Neural crest cell (in vitro differentiated cells): Measurements from ENCODE around the gene CD209. TPM values are rescaled to one million over a fixed set of nuclear protein-coding genes. Genes with fewer than 3 reads are reported as not detected.
A peak's percentile ranks its signal among the peaks of the same experiment; 100 is the strongest.

Experiments
- DNase-seq: peaks from one replicate; pipeline ENCODE4 v3.0.0; 2021; ENCODE audit warnings: low read depth, mixed read lengths, low spot score
- H3K27ac Mint-ChIP-seq: one replicate; pipeline ENCODE4 v1.8.0; 2021; ENCODE audit warnings: mild to moderate bottlenecking, mixed read lengths; ENCODE audit not compliant: unreplicated experiment
- H3K27me3 Mint-ChIP-seq: 2 replicates; pipeline ENCODE4 v1.8.0; 2021; ENCODE audit warnings: low read depth, mild to moderate bottlenecking, mixed read lengths
- H3K36me3 Mint-ChIP-seq: 2 replicates; pipeline ENCODE4 v1.8.0; 2021; ENCODE audit warnings: low read depth, mild to moderate bottlenecking, mixed read lengths
- H3K4me1 Mint-ChIP-seq: 2 replicates; pipeline ENCODE4 v1.8.0; 2021; ENCODE audit warnings: mixed read lengths
- H3K4me3 Mint-ChIP-seq: one replicate; pipeline ENCODE4 v1.8.0; 2021; ENCODE audit warnings: mild to moderate bottlenecking, mixed read lengths
- H3K9me3 Mint-ChIP-seq: 2 replicates; pipeline ENCODE4 v1.8.0; 2021; ENCODE audit warnings: mixed read lengths
- total RNA-seq: library from RNA; stranded (reverse); gene quantifications from 2 replicates; pipeline ENCODE4 v1.2.1, GENCODE V29; 2021
- TF ChIP-seq, protein P1 (sequence below): fragments of 200-600 bp; sonication (generic); conservative IDR thresholded peaks from 2 replicates; pipeline ENCODE4 v1.5.0; 2021; ENCODE audit warnings: antibody characterized with exemption, mild to moderate bottlenecking

CD209 gene
- total RNA-seq, 1 donor from 2014 or later, result not detected

DNA sequence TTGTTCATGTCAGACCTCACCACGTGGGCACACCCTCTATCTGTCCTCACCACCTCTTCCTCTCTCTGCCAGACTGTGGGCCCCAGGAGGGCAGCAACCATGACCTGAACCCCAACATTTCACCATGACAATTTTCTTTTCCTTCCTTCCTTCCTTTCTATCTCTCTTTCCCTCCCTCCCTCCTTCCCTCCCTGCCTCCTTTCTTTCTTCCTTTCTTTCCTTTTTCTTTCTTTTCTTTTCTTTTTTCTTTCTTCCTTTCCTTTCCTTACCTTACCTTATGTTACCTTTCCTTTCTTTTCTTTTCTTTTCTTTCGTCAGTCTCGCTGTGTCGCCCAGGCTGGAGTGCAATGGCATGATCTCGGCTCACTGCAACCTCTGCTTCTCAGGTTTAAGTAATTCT, 36.7 kb downstream of the CD209 start:
- no peak overlapping the region for H3K27ac Mint-ChIP-seq
- no peak for DNase-seq
- H3K4me3 Mint-ChIP-seq, result no peak overlapping the region
- H3K36me3 Mint-ChIP-seq, result no peaks in the 10 kb centered on the region
- H3K4me1 Mint-ChIP-seq, result no peaks in the 10 kb centered on the region
- TF ChIP-seq, protein P1, sequence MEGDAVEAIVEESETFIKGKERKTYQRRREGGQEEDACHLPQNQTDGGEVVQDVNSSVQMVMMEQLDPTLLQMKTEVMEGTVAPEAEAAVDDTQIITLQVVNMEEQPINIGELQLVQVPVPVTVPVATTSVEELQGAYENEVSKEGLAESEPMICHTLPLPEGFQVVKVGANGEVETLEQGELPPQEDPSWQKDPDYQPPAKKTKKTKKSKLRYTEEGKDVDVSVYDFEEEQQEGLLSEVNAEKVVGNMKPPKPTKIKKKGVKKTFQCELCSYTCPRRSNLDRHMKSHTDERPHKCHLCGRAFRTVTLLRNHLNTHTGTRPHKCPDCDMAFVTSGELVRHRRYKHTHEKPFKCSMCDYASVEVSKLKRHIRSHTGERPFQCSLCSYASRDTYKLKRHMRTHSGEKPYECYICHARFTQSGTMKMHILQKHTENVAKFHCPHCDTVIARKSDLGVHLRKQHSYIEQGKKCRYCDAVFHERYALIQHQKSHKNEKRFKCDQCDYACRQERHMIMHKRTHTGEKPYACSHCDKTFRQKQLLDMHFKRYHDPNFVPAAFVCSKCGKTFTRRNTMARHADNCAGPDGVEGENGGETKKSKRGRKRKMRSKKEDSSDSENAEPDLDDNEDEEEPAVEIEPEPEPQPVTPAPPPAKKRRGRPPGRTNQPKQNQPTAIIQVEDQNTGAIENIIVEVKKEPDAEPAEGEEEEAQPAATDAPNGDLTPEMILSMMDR, result no peak
- no peaks in the 10 kb centered on the region for H3K9me3 Mint-ChIP-seq
- peaks cover 19% of the 10 kb centered on the region for H3K27me3 Mint-ChIP-seq

DNA sequence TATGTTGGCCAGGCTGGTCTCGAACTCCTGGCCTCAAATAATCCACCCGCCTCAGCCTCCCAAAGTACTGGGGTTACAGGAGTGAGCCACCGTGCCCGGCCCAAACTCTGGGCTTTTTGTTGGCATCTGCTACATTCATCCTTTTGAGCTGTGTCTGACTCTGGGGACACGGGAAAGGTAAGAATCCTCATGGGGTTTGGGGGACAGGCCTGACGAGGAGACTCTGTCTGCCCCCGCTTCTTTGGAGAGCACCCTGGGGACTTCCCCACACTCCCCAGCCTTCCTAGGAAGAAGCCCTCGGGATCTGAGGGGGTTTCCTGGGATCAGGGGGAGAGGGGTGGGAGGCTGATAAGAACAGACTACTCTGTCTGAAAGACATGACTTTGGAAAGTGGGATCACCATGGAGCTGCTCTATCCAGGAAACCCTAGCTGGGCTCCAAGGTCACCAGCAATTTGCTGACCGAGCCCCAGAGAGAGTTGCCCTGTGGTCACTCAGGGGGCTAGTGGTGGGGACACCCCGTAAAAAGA, 37.3 kb downstream of the CD209 start:
- no peak overlapping the region for H3K4me3 Mint-ChIP-seq
- DNase-seq, result no peak
- no peaks in the 10 kb centered on the region for H3K36me3 Mint-ChIP-seq
- peaks cover 23% of the 10 kb centered on the region for H3K27me3 Mint-ChIP-seq
- TF ChIP-seq, protein P1, result no peak
- H3K4me1 Mint-ChIP-seq, result no peaks in the 10 kb centered on the region
- no peak overlapping the region for H3K27ac Mint-ChIP-seq
- no peaks in the 10 kb centered on the region for H3K9me3 Mint-ChIP-seq

DNA sequence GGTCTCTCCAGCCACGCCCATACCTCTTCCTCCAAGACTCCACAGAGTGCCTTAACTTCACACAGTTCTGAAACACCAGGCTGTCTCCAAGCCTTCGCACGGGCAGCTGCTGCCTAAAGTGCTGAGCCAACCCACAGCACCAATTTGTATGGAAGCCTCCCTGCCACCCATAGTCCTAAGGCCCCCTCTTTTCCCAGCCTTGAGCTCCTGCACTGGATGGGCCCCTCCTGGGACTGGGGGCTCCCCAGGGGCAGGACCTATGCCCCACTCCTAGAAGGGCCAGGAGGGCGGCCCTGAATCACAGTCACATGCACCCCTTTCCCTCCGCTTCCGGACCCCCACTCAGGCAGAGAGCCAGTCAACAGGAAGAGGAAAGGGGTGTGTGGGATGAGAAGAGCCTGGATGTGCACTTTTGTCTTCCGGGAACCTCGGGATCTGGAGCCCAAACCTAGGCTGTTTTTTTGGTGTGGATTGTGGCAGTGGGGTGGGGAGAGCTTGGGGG, 40.3 kb downstream of the CD209 start:
- DNase-seq, result no peak
- TF ChIP-seq, protein P1, result no peak
- H3K4me3 Mint-ChIP-seq, result no peak overlapping the region
- H3K27me3 Mint-ChIP-seq, result peaks cover 39% of the 10 kb centered on the region
- no peaks in the 10 kb centered on the region for H3K36me3 Mint-ChIP-seq
- H3K4me1 Mint-ChIP-seq, result no peaks in the 10 kb centered on the region
- H3K27ac Mint-ChIP-seq, result peak overlapping the region; percentile 57
- H3K9me3 Mint-ChIP-seq, result no peaks in the 10 kb centered on the region

DNA sequence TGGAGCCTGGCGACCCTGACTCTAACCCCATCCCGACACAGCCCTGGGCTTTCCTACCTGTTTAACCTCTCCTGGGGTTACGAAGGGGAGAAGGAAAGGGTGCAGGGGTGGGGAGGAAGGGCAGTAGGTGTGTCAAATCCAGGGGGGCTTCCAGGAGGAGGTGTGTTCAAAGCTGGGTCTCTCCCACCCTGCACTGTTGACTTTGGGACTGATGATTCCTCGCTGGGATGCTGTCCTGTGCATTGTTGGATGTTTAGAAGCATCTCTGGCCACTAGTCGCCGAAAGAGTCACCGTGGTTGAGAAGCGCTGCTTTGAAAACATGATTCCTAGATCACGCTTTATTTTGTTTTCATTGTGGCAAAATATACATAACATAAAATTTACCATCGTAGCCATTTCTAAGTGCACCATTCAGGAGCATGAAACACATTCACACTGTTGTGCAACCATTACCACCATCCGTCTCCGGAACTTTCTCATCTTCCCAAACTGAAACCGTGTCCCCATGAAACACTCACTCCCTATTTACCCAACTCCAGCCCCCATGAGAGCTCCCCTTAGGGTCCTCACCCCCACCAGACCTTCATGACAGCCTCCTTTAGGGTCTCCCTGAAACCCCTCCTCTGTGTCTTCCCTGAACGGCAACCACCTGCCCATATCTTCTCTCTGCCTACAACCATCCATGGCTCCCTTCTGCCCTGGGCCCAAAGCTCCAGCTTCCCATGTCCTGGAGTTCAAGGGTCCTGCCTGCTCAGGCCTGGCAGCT, 41.0 kb downstream of the CD209 start:
- Mint-ChIP-seq H3K4me1 (no peaks in the 10 kb centered on the region), H3K27ac (peak overlapping the region; percentile 57), H3K27me3 (peaks cover 42% of the 10 kb centered on the region), H3K9me3 (no peaks in the 10 kb centered on the region), H3K36me3 (no peaks in the 10 kb centered on the region), H3K4me3 (no peak overlapping the region)
- no peak for DNase-seq
- TF ChIP-seq, protein P1, result no peak

DNA sequence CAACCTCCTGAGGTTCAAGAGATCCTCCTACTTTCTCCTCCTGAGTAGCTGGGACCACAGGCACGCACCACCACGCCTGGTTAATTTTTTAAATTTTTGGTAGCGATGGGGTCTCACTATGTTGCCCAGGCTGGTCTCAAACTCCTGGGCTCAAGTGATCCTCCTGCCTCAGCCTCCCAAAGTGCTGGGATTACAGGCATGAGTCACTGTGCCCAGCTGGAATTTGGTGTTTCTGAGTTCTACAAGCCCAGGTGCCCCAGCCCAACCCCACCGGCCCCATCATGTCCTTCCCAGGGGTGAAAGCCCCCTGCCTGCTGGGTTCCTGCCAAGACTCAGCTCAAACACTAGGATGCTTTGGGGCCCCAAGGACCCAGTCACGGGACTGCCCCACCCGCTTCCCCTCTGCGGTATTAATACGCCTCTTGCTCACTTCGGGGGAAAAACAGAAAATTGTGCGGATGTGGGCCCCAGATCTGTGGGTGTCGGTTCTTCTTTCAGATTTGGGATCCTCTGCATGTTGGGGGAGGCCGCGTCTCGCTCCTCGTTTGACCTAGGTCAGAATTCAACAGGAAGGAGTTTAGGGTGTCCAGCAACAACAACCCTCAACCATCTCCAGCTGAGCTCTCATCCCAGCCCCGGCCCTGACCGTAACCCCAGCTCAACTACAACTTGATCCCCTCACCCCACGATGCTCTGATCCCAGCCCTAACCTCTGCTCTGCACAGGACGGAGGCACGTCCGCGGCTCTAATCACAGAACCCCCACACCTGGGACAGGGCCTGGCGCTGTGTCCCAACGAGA, 41.7 kb downstream of the CD209 start:
- Mint-ChIP-seq H3K4me3 (no peak overlapping the region), H3K4me1 (no peaks in the 10 kb centered on the region), H3K36me3 (no peaks in the 10 kb centered on the region), H3K9me3 (no peaks in the 10 kb centered on the region), H3K27ac (no peak overlapping the region), H3K27me3 (peaks cover 40% of the 10 kb centered on the region)
- no peak for DNase-seq
- TF ChIP-seq, protein P1, result no peak
